ENCODE data around the gene NCOA1. TPM values are rescaled to one million over a fixed set of nuclear protein-coding genes. Genes with fewer than 3 reads are reported as not detected.

The NCOA1 gene
- total and polyA plus RNA-seq, 2 donors (not counting 3 experiments of a cell fraction or from before 2014, with no cell fraction given): 11.4 to 14.1 TPM

- dilution Hi-C loops (cut with MboI; ENCODE audit: extremely low pct_ligation_motif_present, low sequenced_read_pairs): no loop called here
- CTCF ChIA-PET: interaction anchor here (0.5 to 1.2 kb wide), 3 partner anchors 33 to 50 kb away, joined by 3 to 6 read pairs (median 3); no protein-coding TSS in a partner anchor
Observed at GRCh38 chr2:24469148-24469650, 21.9 kb upstream of the NCOA1 start.

GRCh38 chr2:24471662-24472061, 19.4 kb upstream of the NCOA1 start:
- no peak for FAIRE-seq
- TF ChIP-seq GATA2 (IDR thresholded peaks at IDR 0.05; ENCODE audit: insufficient read depth, insufficient read length, low read depth, low read length) (no peak), MAX (IDR thresholded peaks at IDR 0.05; ENCODE audit: insufficient read depth, insufficient read length) (no peak), CTCF (IDR thresholded peaks at IDR 0.05; ENCODE audit: extremely low read depth in 1 of 2, insufficient read depth in 1 of 2, low read depth in 1 of 2, low read length in 2 of 2) (no peak), MYC (IDR thresholded peaks at IDR 0.05; ENCODE audit: low read depth, low read length) (no peak), FOS (IDR thresholded peaks at IDR 0.05; ENCODE audit: borderline replicate concordance, insufficient read depth, low read length) (no peak), POLR2A (IDR thresholded peaks at IDR 0.05; ENCODE audit: low read depth, low read length) (no peak), JUN (IDR thresholded peaks at IDR 0.05; ENCODE audit: borderline replicate concordance, insufficient read depth, insufficient read length, low read depth) (no peak), POLR2AphosphoS5 (IDR thresholded peaks at IDR 0.05; ENCODE audit: insufficient read depth, low read depth, low read length) (no peak), EZH2 (IDR thresholded peaks at IDR 0.05; ENCODE audit: borderline replicate concordance, low read depth, low read length, severe bottlenecking) (no peak)

More at GRCh38 chr2:24469148-24469650, 21.9 kb upstream of the NCOA1 start:
- intact Hi-C loops (cut with micrococcal nuclease): no loop called here
- FAIRE-seq (no peak), DNase-seq (ENCODE audit: low read depth, low spot score) (no peak)
- TF ChIP-seq JUN (IDR thresholded peaks at IDR 0.05; ENCODE audit: borderline replicate concordance, insufficient read depth, insufficient read length, low read depth) (no peak), MYC (IDR thresholded peaks at IDR 0.05; ENCODE audit: low read depth, low read length) (no peak), GATA2 (IDR thresholded peaks at IDR 0.05; ENCODE audit: insufficient read depth, insufficient read length, low read depth, low read length) (no peak)
- H3K9ac ChIP-seq (replicated peaks; ENCODE audit: extremely low read depth, insufficient read depth, low read length): no peak overlapping the region
- H3K27ac ChIP-seq (ENCODE audit: insufficient read depth, low read depth, low read length): no peak overlapping the region
- no peaks in the 10 kb centered on the region for H3K36me3 ChIP-seq (ENCODE audit: control insufficient read depth in 2 of 2, extremely low read depth in 1 of 2, insufficient read depth in 2 of 2, low read length in 2 of 2)
- no peak overlapping the region for H2AFZ ChIP-seq (ENCODE audit: low read depth, low read length)
- no peaks in the 10 kb centered on the region for H3K79me2 ChIP-seq (ENCODE audit: control insufficient read depth, insufficient read depth, low read length)
- no peaks in the 10 kb centered on the region for H4K20me1 ChIP-seq (replicated peaks; ENCODE audit: control insufficient read depth, extremely low read depth, insufficient read depth, low read length)
- H3K4me3 ChIP-seq (replicated peaks in 1 of 3; ENCODE audit: insufficient read depth in 1 of 3, low read depth in 1 of 3, low read length in 3 of 3): no peak overlapping the region
- POLR2A ChIA-PET: no interaction called here
- peaks cover 0 to 9% of the 10 kb centered on the region in 2 experiments for H3K27me3 ChIP-seq (ENCODE audit: control insufficient read depth in 2 of 2, insufficient read depth in 2 of 2, low read length in 2 of 2)
- no peaks in the 10 kb centered on the region for H3K9me1 ChIP-seq (replicated peaks; ENCODE audit: control insufficient read depth, extremely low read depth, insufficient read depth, low read length)
- no TSS peak for BruUV-seq (replicated peaks)
- no peaks in the 10 kb centered on the region for H3K4me1 ChIP-seq (ENCODE audit: control insufficient read depth, extremely low read depth, insufficient read depth, low read length)
- no peaks in the 10 kb centered on the region for H3K9me3 ChIP-seq (replicated peaks; ENCODE audit: control insufficient read depth, insufficient read depth, low read length)
- H3K4me2 ChIP-seq (ENCODE audit: insufficient read depth, low read length): no peak overlapping the region

More at GRCh38 chr2:24471662-24472061, 19.4 kb upstream of the NCOA1 start:
- POLR2A ChIA-PET: no interaction called here
- no peaks in the 10 kb centered on the region for H4K20me1 ChIP-seq (replicated peaks; ENCODE audit: control insufficient read depth, extremely low read depth, insufficient read depth, low read length)
- no TSS peak for BruUV-seq (replicated peaks)
- H3K9ac ChIP-seq (replicated peaks; ENCODE audit: extremely low read depth, insufficient read depth, low read length): no peak overlapping the region
- H3K27ac ChIP-seq (ENCODE audit: insufficient read depth, low read depth, low read length): no peak overlapping the region
- H2AFZ ChIP-seq (ENCODE audit: low read depth, low read length): no peak overlapping the region
- dilution Hi-C loops (cut with MboI; ENCODE audit: extremely low pct_ligation_motif_present, low sequenced_read_pairs): no loop called here
- DNase-seq (ENCODE audit: low read depth, low spot score): no peak
- H3K4me3 ChIP-seq (replicated peaks in 1 of 3; ENCODE audit: insufficient read depth in 1 of 3, low read depth in 1 of 3, low read length in 3 of 3): no peak overlapping the region
- no peaks in the 10 kb centered on the region for H3K79me2 ChIP-seq (ENCODE audit: control insufficient read depth, insufficient read depth, low read length)
- H3K9me3 ChIP-seq (replicated peaks; ENCODE audit: control insufficient read depth, insufficient read depth, low read length): no peaks in the 10 kb centered on the region
- no peaks in the 10 kb centered on the region for H3K36me3 ChIP-seq (ENCODE audit: control insufficient read depth in 2 of 2, extremely low read depth in 1 of 2, insufficient read depth in 2 of 2, low read length in 2 of 2)
- CTCF ChIA-PET: interaction anchor here (0.7 kb wide), 1 partner anchor 725 kb away, joined by 3 read pairs; no protein-coding TSS in a partner anchor
- H3K27me3 ChIP-seq (ENCODE audit: control insufficient read depth in 2 of 2, insufficient read depth in 2 of 2, low read length in 2 of 2): peaks cover 0 to 9% of the 10 kb centered on the region in 2 experiments
- no peaks in the 10 kb centered on the region for H3K4me1 ChIP-seq (ENCODE audit: control insufficient read depth, extremely low read depth, insufficient read depth, low read length)
- H3K4me2 ChIP-seq (ENCODE audit: insufficient read depth, low read length): no peak overlapping the region
- intact Hi-C loops (cut with micrococcal nuclease): no loop called here
- H3K9me1 ChIP-seq (replicated peaks; ENCODE audit: control insufficient read depth, extremely low read depth, insufficient read depth, low read length): no peaks in the 10 kb centered on the region

All from endothelial cell of umbilical vein (primary cell).